GM10266 (cell line): ENCODE data around the gene GALNTL6.

Experiments used
- DNase-seq: peaks from one replicate; pipeline ENCODE4 v3.0.0; 2012; ENCODE audit errors: extremely low spot score
- TF ChIP-seq, protein P1 (sequence below): IDR thresholded peaks from 2 replicates; pipeline ENCODE4 v1.5.1; 2012; ENCODE audit warnings: mild to moderate bottlenecking, low read depth; ENCODE audit not compliant: control insufficient read depth, insufficient read depth; ENCODE audit errors: missing control alignments

Gene GALNTL6

DNA sequence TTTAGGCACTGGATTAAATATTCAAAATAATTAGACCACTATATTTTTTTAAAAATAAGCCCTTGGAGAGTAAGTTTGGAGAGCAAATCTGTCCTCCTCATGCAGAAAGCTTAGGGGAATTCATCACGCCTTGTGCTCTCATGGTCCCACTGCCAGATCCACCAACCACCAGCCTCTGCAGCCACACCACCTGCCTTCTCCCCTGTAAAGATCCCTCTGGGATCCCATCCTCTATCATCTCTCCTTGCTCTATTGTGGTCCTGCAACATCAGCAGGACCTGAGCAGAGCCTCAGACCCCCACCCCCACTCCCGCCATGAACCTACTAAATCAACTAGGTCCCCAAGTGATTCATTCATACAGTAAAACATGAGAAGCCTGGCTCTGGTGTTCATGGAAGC, 872.8 kb downstream of the GALNTL6 start:
- TF ChIP-seq, protein P1, sequence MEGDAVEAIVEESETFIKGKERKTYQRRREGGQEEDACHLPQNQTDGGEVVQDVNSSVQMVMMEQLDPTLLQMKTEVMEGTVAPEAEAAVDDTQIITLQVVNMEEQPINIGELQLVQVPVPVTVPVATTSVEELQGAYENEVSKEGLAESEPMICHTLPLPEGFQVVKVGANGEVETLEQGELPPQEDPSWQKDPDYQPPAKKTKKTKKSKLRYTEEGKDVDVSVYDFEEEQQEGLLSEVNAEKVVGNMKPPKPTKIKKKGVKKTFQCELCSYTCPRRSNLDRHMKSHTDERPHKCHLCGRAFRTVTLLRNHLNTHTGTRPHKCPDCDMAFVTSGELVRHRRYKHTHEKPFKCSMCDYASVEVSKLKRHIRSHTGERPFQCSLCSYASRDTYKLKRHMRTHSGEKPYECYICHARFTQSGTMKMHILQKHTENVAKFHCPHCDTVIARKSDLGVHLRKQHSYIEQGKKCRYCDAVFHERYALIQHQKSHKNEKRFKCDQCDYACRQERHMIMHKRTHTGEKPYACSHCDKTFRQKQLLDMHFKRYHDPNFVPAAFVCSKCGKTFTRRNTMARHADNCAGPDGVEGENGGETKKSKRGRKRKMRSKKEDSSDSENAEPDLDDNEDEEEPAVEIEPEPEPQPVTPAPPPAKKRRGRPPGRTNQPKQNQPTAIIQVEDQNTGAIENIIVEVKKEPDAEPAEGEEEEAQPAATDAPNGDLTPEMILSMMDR = no peak
- DNase-seq = no peak

DNA sequence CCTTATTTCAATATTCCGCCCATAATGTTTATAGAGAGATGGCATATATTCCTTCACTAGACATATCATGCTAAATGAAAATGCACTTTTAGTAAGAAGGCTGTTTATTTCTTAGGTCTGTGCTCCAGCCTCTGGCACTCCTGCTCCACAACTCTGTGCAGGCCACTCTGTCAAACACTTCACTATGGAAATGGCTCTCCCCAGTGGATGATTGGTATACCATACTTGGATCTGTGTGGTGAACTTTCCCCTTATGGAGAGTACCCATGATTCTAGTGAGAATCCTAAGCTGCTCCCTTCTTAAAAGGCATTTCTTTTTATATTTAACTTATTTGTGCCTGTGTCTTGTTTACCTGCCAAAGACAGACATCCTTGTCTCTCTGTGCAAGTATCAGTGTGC, 875.3 kb downstream of the GALNTL6 start:
- DNase-seq = no peak
- TF ChIP-seq, protein P1 = no peak

DNA sequence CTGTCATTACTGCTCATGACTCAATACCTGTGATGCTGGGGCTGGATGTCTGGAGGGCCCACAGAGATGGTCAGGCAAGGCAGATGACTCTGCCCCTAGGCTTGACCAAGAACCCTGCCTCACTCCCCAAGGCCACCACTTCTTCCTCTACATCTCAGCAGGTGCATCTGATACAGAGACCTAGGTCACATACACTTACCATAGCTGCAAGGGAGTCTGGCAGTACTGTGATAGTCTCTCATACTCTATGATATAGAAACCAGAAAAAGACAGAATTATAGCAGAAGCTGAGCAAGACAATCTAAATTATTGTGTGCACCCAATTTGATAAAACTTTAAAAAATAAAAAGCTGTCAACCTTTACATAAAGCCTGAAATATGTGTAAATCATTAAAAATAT, 878.3 kb downstream of the GALNTL6 start:
- TF ChIP-seq, protein P1 = no peak
- no peak for DNase-seq

DNA sequence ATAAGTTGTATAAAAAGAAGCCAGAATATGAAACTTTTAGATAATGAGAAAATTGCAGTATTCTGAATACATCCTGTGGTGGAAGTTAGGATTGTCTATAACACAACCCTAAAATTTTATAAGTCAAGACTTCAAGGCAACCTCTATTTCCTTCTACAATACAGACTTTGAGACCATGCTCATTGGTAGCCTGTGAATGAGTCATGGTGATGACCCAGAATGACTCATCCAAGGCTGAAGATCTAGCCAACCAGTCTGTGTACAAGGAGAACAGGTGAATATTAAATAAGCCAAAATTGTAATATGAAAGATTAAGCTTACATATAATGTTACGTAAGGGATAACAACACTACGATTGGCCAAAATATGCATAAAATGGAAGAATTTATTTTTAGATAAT, 879.5 kb downstream of the GALNTL6 start:
- DNase-seq = no peak
- TF ChIP-seq, protein P1 = no peak

DNA sequence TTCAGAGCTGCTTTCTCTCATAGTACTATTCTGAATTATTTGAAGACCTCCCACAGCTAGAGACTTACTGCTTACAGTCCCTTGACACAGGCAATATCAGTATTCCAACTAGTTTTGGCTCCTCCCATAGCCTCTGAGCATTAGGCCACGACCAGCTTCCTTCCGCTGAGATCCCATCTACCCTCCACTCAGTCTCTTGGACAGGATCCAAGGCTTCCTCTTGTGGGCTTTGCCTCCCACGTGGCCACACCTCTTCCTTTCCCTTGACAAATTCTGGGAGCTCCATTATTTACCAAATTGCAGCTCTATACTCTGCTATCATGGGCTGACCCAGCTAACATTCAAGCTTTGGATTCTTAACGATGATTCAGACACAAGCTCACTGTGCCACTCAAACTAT, 885.1 kb downstream of the GALNTL6 start:
- no peak for DNase-seq
- TF ChIP-seq, protein P1 = no peak

DNA sequence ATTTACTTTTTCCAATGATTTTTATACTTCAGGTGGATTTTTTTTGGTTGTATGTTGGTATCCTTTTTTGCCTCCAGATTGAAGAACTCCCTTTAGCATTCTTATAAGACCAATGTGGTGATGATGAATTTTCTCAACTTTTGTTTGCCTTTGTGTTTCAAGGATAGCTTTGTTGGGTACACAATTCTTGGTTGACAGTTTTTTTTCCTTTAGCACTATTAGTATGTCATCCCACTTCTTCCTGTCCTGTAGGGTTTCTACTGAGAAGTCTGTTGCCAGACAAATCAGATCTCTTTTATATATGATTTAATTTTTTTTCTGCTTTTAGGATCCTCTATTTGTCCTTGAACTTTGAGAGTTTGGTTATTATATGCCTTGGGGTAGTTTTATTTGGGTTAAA, 892.4 kb downstream of the GALNTL6 start:
- DNase-seq = no peak
- TF ChIP-seq, protein P1 = no peak

DNA sequence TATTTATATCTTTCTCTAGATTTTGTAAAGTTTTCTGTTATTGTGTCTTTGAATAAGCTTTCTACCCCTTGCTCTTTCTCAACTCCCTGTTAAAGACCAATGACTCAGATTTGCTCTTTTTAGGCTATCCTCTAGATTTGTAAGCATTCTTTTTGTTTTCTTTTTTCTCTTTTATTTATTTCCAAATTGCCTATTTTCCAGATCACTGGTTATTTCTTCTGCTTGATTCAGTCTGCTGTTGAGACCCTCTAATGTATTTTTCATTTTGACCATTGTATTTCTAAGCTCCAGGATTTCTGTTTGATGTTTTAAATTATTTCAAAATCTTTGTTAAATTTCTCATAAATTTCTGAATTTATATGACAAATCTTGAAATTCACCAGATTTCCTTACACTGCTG, 892.8 kb downstream of the GALNTL6 start:
- TF ChIP-seq, protein P1 = no peak
- DNase-seq = no peak
